ENCODE data around the gene NOL3. TPM values are rescaled to one million over a fixed set of nuclear protein-coding genes. Genes with fewer than 3 reads are reported as not detected.
A peak's percentile ranks its signal among the peaks of the same experiment; 100 is the strongest.

The NOL3 gene
- total RNA-seq, 1 experiment from 2014 or later: 5.6 TPM

DNA sequence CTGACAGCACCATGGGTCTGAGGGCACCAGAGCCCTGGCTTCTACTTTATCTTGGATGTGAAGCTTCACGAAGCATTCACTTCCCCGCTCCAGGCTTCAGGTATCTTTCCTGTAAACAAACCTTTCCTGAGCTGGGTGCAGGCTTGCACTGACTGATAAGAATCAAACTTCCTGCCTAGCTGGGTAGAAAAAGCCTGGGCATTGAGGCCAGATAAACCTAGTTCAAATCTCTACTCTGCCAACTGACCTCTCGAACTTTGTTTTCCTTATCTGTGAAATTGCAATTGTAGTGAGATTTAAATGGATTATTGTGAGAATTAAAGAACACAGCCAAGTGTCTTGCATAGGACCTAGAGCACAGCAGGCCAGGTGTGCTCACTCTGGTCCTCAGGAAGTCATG, 53.7 kb downstream of the NOL3 start:
- no peak overlapping the region for H3K27ac Mint-ChIP-seq
- no peak overlapping the region for H2BK5ac ChIP-seq (ENCODE audit: insufficient read length, low read length)
- H3K79me1 ChIP-seq (ENCODE audit: insufficient read depth, low read depth, low read length, poor library complexity, severe bottlenecking): peaks cover 3% of the 10 kb centered on the region
- no peak overlapping the region for H4K91ac ChIP-seq (ENCODE audit: insufficient read length, low read depth, low read length)
- H3K27ac ChIP-seq (ENCODE audit: insufficient read length, low read depth, low read length): no peak overlapping the region
- no peak overlapping the region for H2AFZ ChIP-seq (ENCODE audit: low read length)
- peaks cover 23% of the 10 kb centered on the region for H3K27me3 Mint-ChIP-seq (ENCODE audit: low read depth)
- no peak overlapping the region for H4K8ac ChIP-seq (replicated peaks; ENCODE audit: insufficient read length, low read depth, low read length)
- no peak overlapping the region for H3K4me2 ChIP-seq (ENCODE audit: insufficient read depth, insufficient read length, low read length)
- H2BK20ac ChIP-seq (ENCODE audit: low read depth, low read length, poor library complexity, severe bottlenecking): no peak overlapping the region
- H2BK120ac ChIP-seq (ENCODE audit: low read depth, low read length, poor library complexity, severe bottlenecking): no peak overlapping the region
- H3K56ac ChIP-seq (ENCODE audit: insufficient read length, low read depth, low read length): no peak overlapping the region
- DNase-seq: no peak
- H4K5ac ChIP-seq (ENCODE audit: insufficient read length, low read depth, low read length): no peak overlapping the region
- no peak overlapping the region for H3K23ac ChIP-seq (ENCODE audit: insufficient read length, low read depth, low read length)
- H3K4me1 ChIP-seq (ENCODE audit: insufficient read depth, low read length): peaks cover 4% of the 10 kb centered on the region
- H3K9me3 Mint-ChIP-seq: no peaks in the 10 kb centered on the region; a peak in 1 of 5 replicates
- H3K23me2 ChIP-seq (ENCODE audit: insufficient read length, low read depth, low read length, poor library complexity, severe bottlenecking): peaks cover 15% of the 10 kb centered on the region
- no peak overlapping the region for H2AK5ac ChIP-seq (ENCODE audit: insufficient read length, low read length)
- H3K14ac ChIP-seq (ENCODE audit: insufficient read depth, low read length): no peak overlapping the region
- TF ChIP-seq, protein P1, sequence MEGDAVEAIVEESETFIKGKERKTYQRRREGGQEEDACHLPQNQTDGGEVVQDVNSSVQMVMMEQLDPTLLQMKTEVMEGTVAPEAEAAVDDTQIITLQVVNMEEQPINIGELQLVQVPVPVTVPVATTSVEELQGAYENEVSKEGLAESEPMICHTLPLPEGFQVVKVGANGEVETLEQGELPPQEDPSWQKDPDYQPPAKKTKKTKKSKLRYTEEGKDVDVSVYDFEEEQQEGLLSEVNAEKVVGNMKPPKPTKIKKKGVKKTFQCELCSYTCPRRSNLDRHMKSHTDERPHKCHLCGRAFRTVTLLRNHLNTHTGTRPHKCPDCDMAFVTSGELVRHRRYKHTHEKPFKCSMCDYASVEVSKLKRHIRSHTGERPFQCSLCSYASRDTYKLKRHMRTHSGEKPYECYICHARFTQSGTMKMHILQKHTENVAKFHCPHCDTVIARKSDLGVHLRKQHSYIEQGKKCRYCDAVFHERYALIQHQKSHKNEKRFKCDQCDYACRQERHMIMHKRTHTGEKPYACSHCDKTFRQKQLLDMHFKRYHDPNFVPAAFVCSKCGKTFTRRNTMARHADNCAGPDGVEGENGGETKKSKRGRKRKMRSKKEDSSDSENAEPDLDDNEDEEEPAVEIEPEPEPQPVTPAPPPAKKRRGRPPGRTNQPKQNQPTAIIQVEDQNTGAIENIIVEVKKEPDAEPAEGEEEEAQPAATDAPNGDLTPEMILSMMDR (conservative IDR thresholded peaks at IDR 0.05): no peak
- no peak overlapping the region for H3K4me3 Mint-ChIP-seq
- no peaks in the 10 kb centered on the region for H4K20me1 ChIP-seq (ENCODE audit: control insufficient read depth, insufficient read depth, insufficient read length)
- H3K9ac ChIP-seq (ENCODE audit: extremely low read depth, insufficient read length, low read length): no peak overlapping the region
- no peaks in the 10 kb centered on the region for H3K27me3 ChIP-seq (ENCODE audit: insufficient read depth, low read length)
- no peak overlapping the region for H2BK15ac ChIP-seq (ENCODE audit: low read depth, low read length)
- no peak overlapping the region for H3K18ac ChIP-seq (ENCODE audit: insufficient read length, low read depth, low read length)
- peaks cover 5% of the 10 kb centered on the region; the same call in 1 of the 2 replicates for H3K79me2 ChIP-seq (ENCODE audit: insufficient read depth, low read length)
- no peaks in the 10 kb centered on the region for H3K9me3 ChIP-seq (ENCODE audit: control insufficient read depth, low read depth, low read length)
- H3K36me3 Mint-ChIP-seq (ENCODE audit: insufficient read depth in 1 of 3, low read depth in 3 of 3): peaks cover 2 to 18% (median 16%) of the 10 kb centered on the region in 3 experiments; a peak in 5 of 7 replicates
- H3K4ac ChIP-seq (ENCODE audit: low read depth, low read length): no peak overlapping the region
- peaks cover 17 to 20% of the 10 kb centered on the region in 2 experiments for H3K4me1 Mint-ChIP-seq
- H2BK12ac ChIP-seq (ENCODE audit: insufficient read length, low read depth, low read length): no peak overlapping the region
- no peak overlapping the region for H3T11ph ChIP-seq (ENCODE audit: low read length)
- no CpG with 5 or more reads among the region's 3 CpGs for WGBS (ENCODE audit: extremely low coverage, insufficient read length, low lambda C conversion rate)

Small RNAs within 50 kb of the gene (microRNA-seq; reads per million reads assigned to microRNA genes)
- 2.1 reads per million, percentile 21 among the genes with 10 or more reads in this experiment for gene MIR328 (ENCODE audit: borderline microRNAs expressed)

Other genes starting within 250 kb of the NOL3 start
- 0.44 and 0.72 TPM in 2 replicates for gene RRAD, start 245.0 kb upstream of the NOL3 start, total RNA-seq (2021)
- 83.0 and 85.7 TPM in 2 replicates for gene CIAO2B, start 236.1 kb upstream of the NOL3 start, total RNA-seq (2021)
- gene CES2, start 235.0 kb upstream of the NOL3 start, total RNA-seq (2021): 25.8 and 28.2 TPM in 2 replicates
- 3.4 and 3.7 TPM in 2 replicates for gene CES3, start 209.3 kb upstream of the NOL3 start, total RNA-seq (2021)
- gene CES4A, start 181.9 kb upstream of the NOL3 start, total RNA-seq (2021): 1.8 and 1.9 TPM in 2 replicates
- gene CBFB, start 141.4 kb upstream of the NOL3 start, total RNA-seq (2021): 76.3 and 84.3 TPM in 2 replicates
- 18.2 and 18.8 TPM in 2 replicates for gene PHAF1, start 60.6 kb upstream of the NOL3 start, total RNA-seq (2021)
- 11.2 and 11.4 TPM in 2 replicates for gene B3GNT9, start 19.5 kb upstream of the NOL3 start, total RNA-seq (2021)
- 1.4 and 1.7 TPM in 2 replicates for gene TRADD, start 10.6 kb upstream of the NOL3 start, total RNA-seq (2021)
- gene FBXL8, start 10.6 kb upstream of the NOL3 start, total RNA-seq (2021): 0.59 and 0.75 TPM in 2 replicates
- 1.2 and 1.5 TPM in 2 replicates for gene HSF4, start 5.8 kb upstream of the NOL3 start, total RNA-seq (2021)
- gene MATCAP1, start 13.4 kb downstream of the NOL3 start, total RNA-seq (2021): 42.1 and 51.2 TPM in 2 replicates
- gene EXOC3L1, start 19.6 kb downstream of the NOL3 start, total RNA-seq (2021): 3.1 and 3.3 TPM in 2 replicates
- gene E2F4, start 21.6 kb downstream of the NOL3 start, total RNA-seq (2021): 109 and 116 TPM in 2 replicates
- gene ELMO3, start 28.6 kb downstream of the NOL3 start, total RNA-seq (2021): 8.6 and 9.1 TPM in 2 replicates
- gene TMEM208, start 56.6 kb downstream of the NOL3 start, total RNA-seq (2021): 42.6 and 43.3 TPM in 2 replicates
- gene FHOD1, start 76.9 kb downstream of the NOL3 start, total RNA-seq (2021): 67.0 and 70.7 TPM in 2 replicates
- gene SLC9A5, start 78.4 kb downstream of the NOL3 start, total RNA-seq (2021): 7.5 and 9.1 TPM in 2 replicates
- 13.2 and 13.9 TPM in 2 replicates for gene PLEKHG4, start 109.0 kb downstream of the NOL3 start, total RNA-seq (2021)
- 0.13 TPM in 1 of 2 replicates, not detected in the other for gene KCTD19, start 156.2 kb downstream of the NOL3 start, total RNA-seq (2021)
- not detected in 2 replicates for gene LRRC36, start 156.3 kb downstream of the NOL3 start, total RNA-seq (2021)
- 0.48 and 0.79 TPM in 2 replicates for gene TPPP3, start 223.0 kb downstream of the NOL3 start, total RNA-seq (2021)
- gene ZDHHC1, start 245.9 kb downstream of the NOL3 start, total RNA-seq (2021): 3.0 and 3.7 TPM in 2 replicates